GM12892 (cell line): ENCODE data around the gene DNAJC22.

Experiments
- POLR2A ChIP-seq: IDR thresholded peaks from 2 replicates; pipeline ENCODE4 v1.6.1; 2011; ENCODE audit warnings: low read depth, low read length, control low read depth
- TAF1 ChIP-seq: IDR thresholded peaks from 2 replicates; pipeline ENCODE4 v1.6.1; 2011; ENCODE audit warnings: low read depth, mild to moderate bottlenecking, control low read depth, low read length, borderline replicate concordance

- TF ChIP-seq TAF1 (peak; percentile 71; the same call in 1 of the 2 replicates), POLR2A (peak; percentile 71)
Measured at GRCh38 chr12:49366652-49367380, 20.1 kb downstream of the DNAJC22 start.
